HG03175 (cell line): Measurements from ENCODE around the gene SEMA4C.
"Not testable (repeated sequence)": the region's sequence is repeated elsewhere in the genome, so short reads cannot be mapped to it uniquely, and the experiment has no call there.

Experiments
- ATAC-seq: cut with Tn5 transposase; IDR thresholded peaks from one replicate; pipeline ENCODE4 v1.9.1; 2021; ENCODE audit warnings: mild to moderate bottlenecking, moderate library complexity; ENCODE audit not compliant: unreplicated experiment

SEMA4C gene

DNA sequence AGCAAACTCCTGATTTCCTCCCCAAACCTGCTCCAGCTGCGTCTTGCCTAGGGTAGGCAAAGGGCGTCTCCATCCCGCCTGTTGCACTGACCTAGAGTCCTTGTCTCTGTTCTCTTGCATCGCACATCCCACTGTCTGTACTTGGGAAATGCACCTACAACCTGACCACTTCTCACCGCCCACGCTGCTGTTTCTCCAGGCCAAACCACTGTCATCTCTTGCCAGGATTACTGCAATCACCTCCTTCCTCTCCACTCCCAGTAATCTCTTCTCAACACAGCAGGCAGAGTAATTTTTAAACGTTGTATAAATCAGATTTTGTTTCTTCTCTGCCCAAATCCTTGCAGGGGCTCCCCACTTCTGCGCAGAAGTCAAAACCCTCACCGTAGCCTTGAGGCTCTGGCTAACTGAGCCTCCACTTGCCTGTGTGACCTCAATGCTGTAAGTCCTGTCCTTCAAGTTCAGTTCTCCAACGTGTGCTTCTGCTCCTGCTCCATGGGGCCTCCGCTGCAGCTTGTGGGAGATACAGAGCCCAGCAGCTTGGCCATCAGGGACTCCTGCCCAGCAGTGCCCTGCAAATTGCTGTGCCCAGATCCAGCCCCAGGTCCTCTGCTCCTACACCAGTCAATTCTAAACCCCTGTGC lies 27.7 kb upstream of the SEMA4C start:
- no peak for ATAC-seq

DNA sequence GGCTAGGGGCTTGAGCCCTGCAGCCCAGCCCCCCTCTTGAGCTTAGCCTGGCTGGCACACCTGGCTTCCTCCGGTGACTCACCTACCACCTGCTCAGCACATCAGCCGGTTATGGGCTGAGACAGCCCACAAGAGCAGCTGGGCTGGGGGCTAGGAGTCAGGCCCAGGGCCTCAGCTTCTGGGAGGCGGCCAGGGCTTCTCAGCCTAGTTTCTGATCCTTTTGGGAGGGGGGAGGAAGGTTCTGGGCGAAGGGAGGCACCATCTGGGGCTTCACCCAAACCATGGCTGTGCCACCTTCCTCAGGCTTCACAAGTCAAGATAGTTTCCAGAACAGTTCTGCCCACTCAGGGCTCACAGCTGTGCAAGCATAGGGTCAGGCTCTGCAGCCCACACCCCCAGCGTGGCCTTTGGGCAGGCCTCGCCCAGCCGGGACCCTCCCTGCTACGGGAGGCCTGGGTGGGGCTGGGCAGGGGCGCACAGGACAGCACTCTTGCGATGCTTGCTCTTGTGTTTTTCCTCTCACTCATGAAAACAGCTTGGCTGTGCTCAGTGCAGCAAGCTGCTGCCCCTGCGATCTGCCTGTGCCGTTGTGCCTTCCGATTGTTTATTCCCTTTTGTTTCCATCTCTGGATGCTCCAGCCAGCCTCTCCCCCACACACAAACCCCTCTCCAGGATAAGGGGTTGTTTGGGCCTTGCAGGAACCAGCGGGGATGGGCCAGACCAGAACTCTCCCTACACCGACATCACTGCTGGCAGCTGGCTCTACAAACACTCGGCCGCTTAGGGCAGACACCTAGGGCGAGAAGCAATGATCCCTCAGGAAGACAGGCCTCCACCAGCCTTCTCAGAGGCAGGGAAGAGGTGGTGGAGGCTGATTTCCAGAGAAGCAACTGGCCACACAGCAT lies 26.1 kb upstream of the SEMA4C start:
- no peak for ATAC-seq

DNA sequence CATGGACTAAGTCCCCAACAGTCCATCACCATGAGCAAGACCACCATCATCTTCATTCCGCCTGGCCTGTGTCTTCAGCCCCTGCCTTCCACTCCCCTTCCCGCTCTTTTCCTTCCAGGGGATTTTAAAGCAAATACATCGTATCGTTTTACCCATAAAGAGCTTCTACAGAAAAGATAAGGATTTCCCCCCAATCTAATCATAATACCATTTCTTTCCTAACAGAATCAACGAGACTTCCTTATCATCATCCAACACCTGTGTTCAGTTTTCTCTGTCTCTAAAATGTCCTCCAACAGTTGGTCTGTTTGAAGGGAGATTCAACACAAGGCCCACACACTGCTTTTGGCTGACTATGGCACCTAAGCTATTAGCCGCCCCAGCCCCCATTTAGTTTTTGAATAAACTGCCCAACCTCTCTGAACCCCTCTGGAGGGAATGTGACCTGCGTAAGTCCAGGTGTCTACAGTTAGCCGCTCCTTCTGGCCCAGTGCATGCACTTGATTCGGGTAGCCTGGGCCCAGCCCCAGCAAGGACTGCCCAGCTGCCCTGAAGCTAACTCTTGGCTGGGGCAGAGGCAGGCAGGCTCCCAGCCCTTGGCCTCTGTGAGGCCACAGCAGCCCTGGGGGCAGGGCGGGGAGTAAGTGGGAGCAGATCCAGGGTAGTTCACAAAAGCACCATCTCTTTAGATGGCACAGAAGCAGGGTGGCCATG lies 25.3 kb upstream of the SEMA4C start:
- ATAC-seq = no peak

DNA sequence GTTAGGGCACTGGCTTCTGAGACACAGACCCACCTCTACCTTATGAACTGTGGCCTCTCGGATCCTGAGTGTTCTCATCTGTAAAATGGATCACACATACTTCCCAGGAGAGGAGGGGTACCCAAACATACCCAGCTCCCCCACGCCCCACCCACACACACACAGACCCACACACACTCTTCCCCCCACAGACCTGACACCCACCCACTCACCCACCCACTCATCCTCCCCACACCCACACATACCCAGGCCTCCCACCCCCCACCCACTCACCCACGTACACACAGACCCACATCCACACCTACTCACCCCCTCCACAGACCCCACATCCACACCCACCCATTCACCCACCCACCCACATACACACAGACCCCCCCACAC lies 24.3 kb upstream of the SEMA4C start:
- ATAC-seq = no peak

DNA sequence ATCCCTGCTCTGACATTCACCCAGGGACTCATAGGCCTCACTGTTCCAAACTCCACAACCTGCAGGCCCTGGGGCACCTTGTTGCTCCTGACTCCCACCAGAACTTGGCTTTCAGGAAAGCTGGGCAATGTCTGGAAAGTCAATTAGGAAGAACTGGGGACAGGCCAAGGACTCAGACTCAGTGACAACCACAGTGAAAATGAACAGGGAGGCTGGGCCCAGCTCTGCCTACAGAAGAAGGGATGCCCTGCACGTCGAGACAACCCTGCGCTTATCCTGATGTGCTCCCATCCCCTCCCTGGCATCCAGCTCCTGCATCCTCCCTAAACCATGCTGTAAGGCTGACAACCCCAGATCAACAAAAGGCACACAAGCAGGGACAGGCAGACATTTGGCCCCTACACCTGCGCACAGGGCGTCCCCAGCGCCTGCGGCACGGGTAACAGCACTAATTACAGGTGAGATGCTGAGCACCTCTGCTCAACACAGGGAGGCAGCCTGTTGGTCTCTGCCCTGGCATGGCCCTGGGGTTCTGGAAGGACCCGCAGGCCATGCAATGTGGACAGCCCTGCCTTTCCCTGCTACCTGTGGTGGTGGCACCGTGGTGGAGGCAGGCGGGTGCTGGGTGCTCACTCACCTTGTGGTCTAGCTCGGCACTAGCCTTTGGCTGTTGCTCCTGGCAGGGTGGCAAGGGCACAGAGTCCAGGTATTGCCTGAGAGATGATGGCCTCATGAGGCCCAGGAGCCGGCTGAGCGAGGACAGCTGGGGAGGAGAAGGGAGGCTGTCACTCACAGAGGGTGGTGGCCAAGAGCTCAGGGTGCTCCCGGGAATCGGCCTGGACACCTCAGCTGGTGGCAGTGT lies 23.6 kb upstream of the SEMA4C start:
- ATAC-seq = no peak

DNA sequence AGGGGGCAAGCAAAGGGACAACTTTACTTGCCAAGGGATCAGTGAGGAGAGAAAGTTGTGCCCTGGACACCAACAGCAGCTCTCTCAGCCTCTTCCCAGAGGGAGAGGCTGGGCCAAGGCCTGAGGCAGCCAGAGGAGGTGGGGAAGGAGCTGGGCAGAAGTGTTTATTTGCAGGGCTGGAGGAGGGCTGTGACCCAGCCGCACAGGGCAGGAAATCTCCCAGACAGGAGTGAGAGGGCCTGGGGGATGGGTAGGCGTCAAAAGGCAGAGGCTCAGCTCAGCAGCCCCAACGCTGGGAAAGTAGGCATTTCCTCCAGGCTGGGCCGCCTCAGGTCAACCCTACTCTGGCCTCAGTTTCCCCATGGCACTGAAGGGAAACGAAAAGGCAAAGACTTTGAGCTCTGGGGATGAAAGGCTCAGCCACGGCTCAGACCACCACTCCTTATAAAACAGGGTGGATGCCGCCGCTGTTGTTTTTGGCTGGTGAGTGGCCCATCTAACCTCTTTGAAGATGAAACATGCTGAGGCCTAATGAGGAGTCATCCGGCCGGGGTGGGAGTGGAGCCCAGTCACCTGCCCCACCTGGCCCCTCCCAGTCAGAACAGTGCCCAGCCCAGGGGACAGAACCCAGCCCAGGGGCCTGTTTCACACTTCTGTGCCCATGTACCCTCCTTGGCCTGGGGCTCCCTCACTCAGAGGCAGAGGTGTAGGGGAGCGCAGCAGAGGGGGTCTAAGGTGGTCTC lies 21.9 kb upstream of the SEMA4C start:
- ATAC-seq = no peak

DNA sequence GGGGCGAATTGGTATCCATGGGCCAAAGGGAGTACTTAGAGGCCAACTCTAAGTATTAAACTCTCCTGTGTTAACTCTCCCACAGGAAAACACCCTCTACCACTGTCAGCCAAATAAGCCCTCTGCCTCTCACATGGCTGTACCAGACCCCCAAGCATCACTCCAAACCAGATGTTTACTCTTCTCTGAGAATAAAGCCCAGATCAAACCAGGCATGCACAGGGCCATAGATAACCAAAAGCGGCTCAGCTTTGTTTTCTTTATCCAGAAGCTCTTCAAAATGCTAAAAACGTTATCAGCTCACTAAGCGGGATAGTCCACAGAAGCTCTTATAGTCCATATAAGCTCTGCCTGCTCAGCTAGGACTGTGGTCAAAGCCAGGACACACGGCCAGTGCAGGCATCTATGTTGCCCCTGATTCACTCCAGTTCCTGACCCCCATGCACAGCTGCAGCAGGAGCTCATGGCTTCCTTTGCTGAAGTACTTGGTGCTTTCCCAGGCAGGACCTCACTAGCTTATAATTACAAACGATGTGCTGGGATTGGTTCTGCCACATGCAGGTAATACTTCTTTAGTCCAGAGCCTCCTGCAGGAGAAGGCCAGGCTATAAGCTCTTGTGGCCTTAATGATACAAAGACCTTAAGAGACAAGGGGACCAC lies 21.0 kb upstream of the SEMA4C start:
- ATAC-seq = no peak

DNA sequence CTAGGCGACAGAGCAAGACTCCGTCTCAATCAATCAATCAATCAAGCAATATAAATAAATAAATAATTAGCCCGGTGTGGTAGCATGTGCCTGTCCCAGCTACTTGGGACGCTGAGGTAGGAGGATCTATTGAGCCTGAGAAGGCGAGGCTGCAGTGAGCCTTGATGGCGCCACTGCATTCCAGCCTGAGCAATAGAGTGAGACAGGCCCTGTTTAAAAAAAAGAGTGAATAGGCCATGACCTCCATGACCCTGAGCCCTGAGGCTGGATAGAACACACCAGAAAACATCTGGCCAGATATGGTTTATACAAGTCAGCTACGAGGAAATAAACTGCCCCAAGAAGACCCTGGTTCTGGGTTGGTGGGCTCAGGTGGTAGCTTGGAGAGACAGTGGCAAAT lies 20.4 kb upstream of the SEMA4C start:
- no peak for ATAC-seq

DNA sequence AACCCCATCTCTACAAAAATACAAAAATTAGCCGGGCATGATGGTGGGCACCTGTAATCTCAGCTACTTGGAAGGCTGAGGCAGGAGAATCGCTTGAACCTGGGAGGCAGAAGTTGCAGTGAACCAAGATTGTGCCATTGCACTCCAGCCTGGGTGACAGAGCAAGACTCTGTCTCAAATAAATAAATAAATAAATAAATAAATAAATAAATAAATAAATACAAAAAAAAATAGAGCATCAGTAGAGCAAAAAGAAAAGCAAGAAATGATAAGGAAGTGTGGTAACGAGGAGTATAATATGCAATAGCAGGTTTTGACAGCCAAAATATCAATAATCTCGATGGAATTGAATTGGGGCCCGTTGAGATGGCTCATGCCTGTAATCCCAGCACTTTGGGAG lies 19.6 kb upstream of the SEMA4C start:
- not testable (repeated sequence) for ATAC-seq

DNA sequence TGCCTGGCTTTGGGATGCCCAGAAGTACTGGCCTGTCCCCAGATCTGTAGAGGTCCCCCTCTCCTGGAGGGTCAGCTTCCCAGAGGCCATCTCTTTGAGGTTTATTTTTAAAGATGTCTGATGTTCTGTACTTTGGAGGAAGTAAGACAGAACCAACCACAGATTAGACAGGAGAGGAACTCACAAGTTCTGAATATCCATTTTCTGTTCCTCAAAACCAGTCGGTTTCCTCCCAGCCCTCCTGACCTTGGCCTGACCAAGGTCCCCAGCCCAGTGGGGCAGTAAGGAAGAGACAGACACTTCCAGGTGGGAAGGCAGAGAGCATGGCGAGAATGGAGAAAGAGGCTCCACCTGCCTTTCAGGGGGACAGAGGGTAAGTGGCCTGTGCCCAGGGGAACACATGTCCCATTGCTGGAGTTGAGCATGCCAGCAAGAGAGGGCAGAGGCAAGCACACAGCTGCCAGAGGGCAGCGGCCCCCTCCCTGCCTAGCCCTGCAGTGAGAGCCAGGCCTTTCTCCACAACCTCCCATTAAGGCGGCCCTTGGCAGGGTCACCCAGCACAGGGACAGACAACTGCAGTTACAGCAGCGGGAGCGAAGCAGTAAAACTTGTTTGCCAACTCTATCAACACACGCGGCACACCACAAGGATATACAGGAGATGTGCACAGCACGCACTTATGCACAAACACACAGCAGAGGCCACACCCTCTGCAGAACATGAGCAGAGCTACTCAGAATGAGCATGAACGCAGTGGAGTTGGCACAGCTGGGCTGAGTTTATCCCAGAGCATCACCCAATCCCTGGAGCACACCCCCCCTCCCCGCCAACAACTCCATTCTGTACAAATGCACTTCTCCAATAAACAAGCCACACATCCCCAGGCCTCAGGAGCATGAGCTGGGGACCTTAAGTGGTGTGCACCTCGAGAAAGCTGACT lies 18.5 kb upstream of the SEMA4C start:
- ATAC-seq = no peak

DNA sequence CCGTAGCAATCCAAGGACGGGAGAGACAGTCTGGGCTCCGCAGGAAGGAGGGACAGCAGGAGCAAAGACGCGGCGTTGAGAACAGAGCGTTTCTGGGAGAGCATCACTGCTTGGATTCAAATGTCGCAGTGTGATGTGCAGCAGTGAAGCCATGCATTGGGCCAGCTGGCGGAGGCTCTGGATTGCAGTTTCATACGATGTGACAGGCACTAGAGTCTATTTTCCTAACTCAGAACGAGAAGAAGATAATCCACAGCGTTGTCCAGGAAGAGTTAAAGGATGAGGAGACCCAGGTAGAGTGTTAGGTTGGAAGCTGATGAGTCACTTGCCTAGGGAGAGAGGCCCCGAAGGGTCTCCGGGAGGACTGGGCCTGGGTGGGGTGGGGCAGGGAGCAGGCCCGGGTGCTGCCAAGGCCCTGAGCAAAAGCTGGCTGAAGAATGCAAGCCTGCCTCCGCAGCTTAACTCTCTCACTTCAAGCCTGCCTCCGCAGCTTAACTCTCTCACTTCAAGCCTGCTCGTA lies 17.7 kb upstream of the SEMA4C start:
- ATAC-seq = no peak

DNA sequence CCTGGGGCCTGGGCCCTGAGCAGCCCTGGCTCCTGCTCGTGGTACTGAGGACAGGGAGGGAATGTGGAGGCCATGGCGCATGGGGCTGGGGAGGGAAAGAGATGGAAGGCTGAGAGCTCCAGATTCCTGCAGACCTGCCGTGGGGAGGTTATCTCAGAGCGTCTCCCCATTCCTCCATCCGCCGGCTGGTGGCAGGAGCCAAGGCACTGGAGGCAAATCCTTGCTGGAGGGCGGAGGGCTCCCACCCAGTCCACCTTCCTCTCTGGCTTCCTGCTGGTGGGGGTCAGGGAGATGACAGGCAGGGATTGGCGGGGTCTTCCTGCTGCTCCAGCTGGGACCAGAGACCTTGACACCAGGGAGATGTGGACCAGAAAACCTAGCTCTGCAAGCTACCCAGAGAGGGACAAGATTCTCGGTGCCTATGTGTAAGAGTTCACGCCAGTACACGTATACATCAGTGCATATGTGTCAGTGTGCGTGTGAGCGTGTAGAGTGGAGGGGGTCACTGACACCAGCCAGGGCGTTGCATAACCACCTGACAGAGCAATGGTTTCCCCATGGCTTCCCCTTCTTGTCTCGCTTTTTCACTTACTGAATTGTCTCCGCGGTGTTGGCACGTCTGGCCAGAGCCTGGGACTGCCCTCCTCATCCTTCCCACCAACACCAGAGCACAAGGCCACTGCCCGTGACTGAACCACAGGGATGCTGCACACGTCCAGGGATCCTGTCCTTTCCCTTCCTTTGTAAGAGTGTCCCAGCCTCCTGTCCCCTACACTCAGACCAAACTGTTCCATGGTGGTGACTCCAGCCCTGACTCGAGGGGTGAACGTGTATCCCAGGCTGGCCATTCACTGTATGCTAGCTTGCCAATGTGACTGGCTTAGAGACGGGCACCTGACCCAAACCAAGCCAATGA lies 15.8 kb upstream of the SEMA4C start:
- no peak for ATAC-seq

DNA sequence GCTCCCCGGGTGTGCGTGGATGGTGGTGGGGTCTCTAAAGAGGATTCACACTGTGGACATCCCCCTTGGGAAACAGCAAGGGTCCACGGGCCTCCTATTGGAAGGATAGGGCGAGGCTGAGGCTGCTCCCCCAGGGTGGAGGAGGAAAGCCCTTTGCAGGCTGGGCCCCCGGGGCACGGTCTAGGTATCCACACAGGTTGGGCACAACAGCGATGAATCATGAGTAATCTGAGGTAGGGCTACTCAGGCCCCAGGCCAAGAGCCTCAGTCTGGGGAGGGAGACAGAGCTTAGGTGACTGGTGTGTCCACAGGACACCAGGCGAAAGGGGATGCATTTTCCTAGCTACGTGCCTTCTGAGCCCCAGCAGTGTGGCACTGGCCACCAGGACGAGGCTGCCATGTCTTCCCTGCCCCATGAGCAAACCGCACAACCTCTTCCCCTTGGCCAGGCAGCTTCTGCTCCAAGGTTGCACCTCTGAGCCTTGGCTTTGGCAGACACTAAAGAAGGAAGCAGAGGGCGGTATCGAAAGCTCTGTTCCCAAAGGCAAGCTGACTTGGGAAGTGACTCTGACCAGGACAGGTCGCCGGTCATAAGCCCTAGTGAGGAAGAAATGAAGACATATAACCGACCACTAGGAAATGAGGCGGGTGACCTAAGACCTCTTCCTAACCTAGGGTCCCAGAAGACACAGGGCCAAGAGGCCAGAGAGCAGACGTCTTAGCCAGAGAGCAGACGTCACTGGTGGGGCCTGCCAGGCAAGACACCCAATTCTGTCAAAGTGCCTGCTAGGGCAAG lies 14.6 kb upstream of the SEMA4C start:
- ATAC-seq = no peak

DNA sequence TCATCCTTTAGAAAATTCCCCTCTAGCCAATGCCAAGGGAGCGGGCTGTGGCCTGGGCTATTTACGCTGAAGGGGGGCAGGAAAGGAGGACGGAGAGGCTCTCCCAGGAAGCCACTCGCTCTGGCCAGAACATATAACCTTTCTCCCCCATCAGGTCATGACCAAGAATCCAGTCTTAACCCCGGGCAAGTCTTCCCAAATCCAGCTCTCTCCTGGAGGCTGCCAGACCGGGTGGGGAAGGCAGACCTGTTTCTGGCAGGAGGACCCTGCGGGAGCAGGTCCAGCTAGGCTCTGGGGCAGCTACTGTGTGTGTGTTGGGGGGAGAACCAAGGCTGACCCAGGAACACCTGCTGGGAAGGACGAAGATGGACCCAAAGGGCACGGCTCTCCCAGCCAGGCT lies 13.4 kb upstream of the SEMA4C start:
- ATAC-seq = no peak

DNA sequence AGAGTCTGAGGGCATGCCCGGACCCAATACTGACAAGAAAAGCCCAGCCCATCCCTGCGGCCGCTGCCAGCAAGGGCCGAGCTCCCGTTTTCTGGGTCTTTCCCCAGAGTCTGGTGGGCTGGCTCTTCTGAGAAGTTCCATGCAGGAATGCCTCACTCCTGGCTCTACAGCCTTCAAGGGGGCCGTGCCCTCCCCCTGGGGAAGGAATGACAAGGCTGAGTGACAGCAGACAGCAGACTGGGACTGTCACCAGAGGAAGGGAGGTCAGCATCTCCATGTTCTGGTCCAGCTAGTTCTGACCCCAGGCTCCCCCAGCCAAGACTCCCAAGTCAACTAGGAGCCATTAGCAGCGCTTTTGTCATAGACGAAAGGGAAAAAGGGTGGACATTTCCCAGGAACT lies 13.0 kb upstream of the SEMA4C start:
- ATAC-seq = no peak

DNA sequence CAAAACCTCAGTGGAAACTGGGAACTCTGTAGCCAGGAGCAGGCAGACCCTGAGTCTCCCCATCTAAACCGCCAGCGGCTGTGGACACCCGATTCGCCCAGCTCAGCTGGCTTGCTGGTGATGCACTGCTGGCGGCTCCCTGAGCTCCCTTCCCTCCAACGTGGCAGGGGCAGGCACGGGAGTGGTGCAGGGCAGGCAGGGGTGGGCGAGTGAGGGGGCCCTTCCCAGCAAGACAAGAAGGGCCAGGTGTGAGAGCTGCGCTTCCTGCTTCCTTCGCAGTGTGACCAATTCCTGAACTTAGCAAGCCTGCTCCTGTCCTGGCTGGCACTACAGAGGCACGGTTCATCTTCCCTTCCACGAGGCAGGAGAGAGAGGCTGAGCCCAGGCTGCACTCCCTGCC lies 12.3 kb upstream of the SEMA4C start:
- ATAC-seq = no peak
